ENCODE results near the gene PROM1.

- TF ChIP-seq, protein P1, sequence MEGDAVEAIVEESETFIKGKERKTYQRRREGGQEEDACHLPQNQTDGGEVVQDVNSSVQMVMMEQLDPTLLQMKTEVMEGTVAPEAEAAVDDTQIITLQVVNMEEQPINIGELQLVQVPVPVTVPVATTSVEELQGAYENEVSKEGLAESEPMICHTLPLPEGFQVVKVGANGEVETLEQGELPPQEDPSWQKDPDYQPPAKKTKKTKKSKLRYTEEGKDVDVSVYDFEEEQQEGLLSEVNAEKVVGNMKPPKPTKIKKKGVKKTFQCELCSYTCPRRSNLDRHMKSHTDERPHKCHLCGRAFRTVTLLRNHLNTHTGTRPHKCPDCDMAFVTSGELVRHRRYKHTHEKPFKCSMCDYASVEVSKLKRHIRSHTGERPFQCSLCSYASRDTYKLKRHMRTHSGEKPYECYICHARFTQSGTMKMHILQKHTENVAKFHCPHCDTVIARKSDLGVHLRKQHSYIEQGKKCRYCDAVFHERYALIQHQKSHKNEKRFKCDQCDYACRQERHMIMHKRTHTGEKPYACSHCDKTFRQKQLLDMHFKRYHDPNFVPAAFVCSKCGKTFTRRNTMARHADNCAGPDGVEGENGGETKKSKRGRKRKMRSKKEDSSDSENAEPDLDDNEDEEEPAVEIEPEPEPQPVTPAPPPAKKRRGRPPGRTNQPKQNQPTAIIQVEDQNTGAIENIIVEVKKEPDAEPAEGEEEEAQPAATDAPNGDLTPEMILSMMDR (IDR thresholded peaks at IDR 0.05): peak; percentile 49 to 78 (median 72)
- TF ChIP-seq POLR2A (IDR thresholded peaks at IDR 0.05): no peak
Measured at GRCh38 chr4:16001484-16001858, 82.4 kb downstream of the PROM1 start.
